ENCODE measurements around the gene IL17RE. TPM values are rescaled to one million over a fixed set of nuclear protein-coding genes. Genes with fewer than 3 reads are reported as not detected.

Gene IL17RE
- total and polyA plus RNA-seq, 9 of the 15 experiments (the other 6 are each of a cell fraction or from before 2014, with no cell fraction given) = 0.32 to 1.9 (median 0.51) TPM; not detected in 4

GRCh38 chr3:9870978-9871377 lies 31.7 kb upstream of the IL17RE start (continued):
- no peak for TF ChIP-seq ZNF318 (IDR thresholded peaks at IDR 0.05; ENCODE audit: borderline replicate concordance in 1 of 2, low read depth in 1 of 2)
- no peak for TF ChIP-seq ZNF551 (CRISPR knock-in tag; IDR thresholded peaks at IDR 0.05)
- no peak for TF ChIP-seq U2AF2 (optimal IDR thresholded peaks at IDR 0.05; ENCODE audit: low read depth, low read length)
- peak; percentile 99 for TF ChIP-seq C11orf30 (IDR thresholded peaks at IDR 0.05; ENCODE audit: low read depth)
- TF ChIP-seq BMI1 (IDR thresholded peaks at IDR 0.05; ENCODE audit: low read length) = no peak
- no peak for TF ChIP-seq FOXK2 (conservative IDR thresholded peaks at IDR 0.05 in 1 of 2, IDR thresholded peaks at IDR 0.05 in 1 of 2; ENCODE audit: low read depth in 2 of 2)
- TF ChIP-seq LEF1 (IDR thresholded peaks at IDR 0.05) = no peak
- no peak for TF ChIP-seq HDGF (IDR thresholded peaks at IDR 0.05)
- TF ChIP-seq TCF7 (IDR thresholded peaks at IDR 0.05; ENCODE audit: borderline replicate concordance) = no peak
- no peak for TF ChIP-seq NR4A1 (CRISPR knock-in tag; IDR thresholded peaks at IDR 0.05)
- no peak for TF ChIP-seq NR4A1 (tag; IDR thresholded peaks at IDR 0.05)
- no peak for TF ChIP-seq FUS (optimal IDR thresholded peaks at IDR 0.05; ENCODE audit: low read depth, low read length)
- TF ChIP-seq ZNF274 (IDR thresholded peaks at IDR 0.05; ENCODE audit: borderline replicate concordance, low read depth, low read length) = no peak
- TF ChIP-seq, protein P1, sequence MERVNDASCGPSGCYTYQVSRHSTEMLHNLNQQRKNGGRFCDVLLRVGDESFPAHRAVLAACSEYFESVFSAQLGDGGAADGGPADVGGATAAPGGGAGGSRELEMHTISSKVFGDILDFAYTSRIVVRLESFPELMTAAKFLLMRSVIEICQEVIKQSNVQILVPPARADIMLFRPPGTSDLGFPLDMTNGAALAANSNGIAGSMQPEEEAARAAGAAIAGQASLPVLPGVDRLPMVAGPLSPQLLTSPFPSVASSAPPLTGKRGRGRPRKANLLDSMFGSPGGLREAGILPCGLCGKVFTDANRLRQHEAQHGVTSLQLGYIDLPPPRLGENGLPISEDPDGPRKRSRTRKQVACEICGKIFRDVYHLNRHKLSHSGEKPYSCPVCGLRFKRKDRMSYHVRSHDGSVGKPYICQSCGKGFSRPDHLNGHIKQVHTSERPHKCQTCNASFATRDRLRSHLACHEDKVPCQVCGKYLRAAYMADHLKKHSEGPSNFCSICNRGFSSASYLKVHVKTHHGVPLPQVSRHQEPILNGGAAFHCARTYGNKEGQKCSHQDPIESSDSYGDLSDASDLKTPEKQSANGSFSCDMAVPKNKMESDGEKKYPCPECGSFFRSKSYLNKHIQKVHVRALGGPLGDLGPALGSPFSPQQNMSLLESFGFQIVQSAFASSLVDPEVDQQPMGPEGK (CRISPR knock-in tag; IDR thresholded peaks at IDR 0.05; ENCODE audit: borderline replicate concordance) = no peak
- no peak for TF ChIP-seq XRCC4 (IDR thresholded peaks at IDR 0.05; ENCODE audit: extremely low read depth, insufficient read depth, insufficient read length)
- TF ChIP-seq LARP7 (IDR thresholded peaks at IDR 0.05) = no peak

Data from K562 (cell line).